Airway epithelial cell (primary cell): Measurements from ENCODE around the gene ZNF625. TPM values are rescaled to one million over a fixed set of nuclear protein-coding genes. Genes with fewer than 3 reads are reported as not detected.

Experiments
- total RNA-seq: library from RNA; depleted of rRNA; stranded (reverse); fragments of >200 nt; gene quantifications from 2 replicates; pipeline ENCODE4 v1.2.3, GENCODE V29; 2015

Gene ZNF625
- 3.0 and 6.2 TPM in 2 replicates for total RNA-seq

DNA sequence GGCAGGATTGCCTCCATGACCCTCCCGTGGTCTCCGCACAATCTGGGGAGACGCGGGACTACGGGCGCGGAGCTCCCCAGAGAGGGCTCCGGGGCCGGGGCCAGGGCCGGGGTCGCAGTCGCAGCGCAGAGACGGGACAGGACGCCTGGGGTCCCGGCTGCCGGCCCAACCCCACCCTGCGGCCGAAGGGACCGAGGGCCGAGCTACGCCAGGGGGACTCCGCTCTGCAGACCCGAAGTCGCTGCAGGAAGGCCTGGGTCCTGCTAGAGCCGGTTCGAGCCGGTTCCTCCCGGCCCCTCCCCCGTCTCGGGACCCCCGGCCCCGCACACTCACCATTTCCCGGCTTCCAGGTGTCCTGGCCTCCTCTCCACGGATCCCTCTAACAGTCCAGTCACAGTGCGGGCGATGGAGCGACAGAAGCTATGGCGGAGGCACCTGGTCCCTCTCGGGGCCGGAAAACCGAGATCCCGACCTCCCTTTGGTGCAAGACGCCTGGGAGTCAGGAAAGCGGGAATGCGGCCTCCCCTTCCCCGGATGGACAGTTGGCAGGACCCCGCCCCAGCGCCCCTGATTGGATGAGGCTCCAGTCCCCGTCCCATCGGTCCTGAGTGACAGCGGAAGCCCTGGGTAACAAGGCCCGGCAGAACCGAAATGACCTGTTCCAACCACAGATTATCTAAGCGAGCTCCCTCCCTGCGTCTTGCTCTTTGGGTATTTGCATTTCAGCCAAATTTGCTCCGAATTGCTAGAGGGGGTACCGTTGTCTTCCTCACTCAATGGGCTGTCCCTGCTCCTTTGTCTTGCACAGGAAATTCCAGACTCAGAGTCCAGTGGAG, at the start of gene ZNF625:
Gene ZNF625 (minus strand): TSS at position 512 of the 836 bp plus-strand sequence. CDS start 176 bp downstream, at position 336.

DNA sequence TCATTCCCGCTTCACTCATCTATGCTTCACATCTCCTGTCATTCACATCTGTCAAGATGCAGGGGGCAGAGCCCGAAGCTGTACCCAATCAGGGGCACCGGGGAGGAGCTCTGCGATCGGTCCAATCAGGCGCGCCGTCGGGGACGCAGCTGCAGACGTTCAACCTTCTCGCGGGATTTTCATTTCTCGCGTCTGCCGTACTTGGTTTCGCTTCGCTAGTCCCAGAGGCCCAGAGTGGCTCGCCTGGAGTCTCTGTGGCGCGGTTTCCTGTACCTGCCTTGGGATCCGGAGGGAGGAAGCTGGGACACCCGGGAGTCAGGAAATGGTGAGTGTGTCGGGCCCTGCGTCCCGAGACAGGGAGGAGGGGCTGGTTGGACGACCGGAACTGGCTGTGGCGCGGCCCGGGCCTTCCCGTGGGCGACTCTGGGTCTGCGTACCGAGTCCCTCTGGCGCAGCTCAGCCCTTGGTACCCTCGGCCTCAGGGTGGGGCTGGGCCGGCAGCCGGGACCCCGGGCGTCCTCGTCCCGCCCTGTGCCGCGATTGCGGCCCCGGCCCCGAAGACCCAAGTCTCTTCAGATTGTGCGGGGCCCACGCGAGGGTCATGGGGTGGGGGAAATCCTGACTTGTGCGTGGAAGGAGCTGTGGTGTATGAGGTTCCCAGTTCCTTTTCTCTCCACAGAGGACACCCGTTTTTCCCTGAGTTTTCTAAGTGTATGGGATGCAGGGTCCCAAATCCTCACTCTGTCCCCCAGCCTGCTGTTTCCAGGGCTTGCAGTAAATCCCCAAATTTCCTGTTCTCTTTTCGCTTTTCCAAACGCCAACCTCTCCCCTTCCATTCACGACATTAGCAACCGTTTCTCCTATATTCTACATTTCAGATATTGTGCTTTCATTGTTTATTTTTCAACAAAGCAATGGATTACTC, 6.6 kb upstream of the ZNF625 start, which contains the start of gene ZNF136:
Gene ZNF136 (plus strand): TSS at position 215 of the 925 bp plus-strand sequence. CDS start 108 bp downstream, at position 323.

GRCh38 chr19:12139885-12140544, 16.5 kb downstream of the ZNF625 start, which contains the start of gene ZNF20:
Gene ZNF20, minus strand, starts transcription at chr19:12140350. Its CDS starts 168 bp downstream, at chr19:12140182.

Other genes with a start within 250 kb of the ZNF625 start
- 4.2 and 4.3 TPM in 2 replicates for gene ZNF700, start 231.6 kb downstream of the ZNF625 start, total RNA-seq
- 0.09 and 0.92 TPM in 2 replicates for gene ZNF763, start 191.7 kb downstream of the ZNF625 start, total RNA-seq
- gene ZNF433, start 121.1 kb downstream of the ZNF625 start, total RNA-seq: 3.8 and 5.3 TPM in 2 replicates
- gene ZNF878, start 103.8 kb downstream of the ZNF625 start, total RNA-seq: 0.21 and 0.93 TPM in 2 replicates
- gene ZNF844, start 92.0 kb downstream of the ZNF625 start, total RNA-seq: 0.56 and 1.1 TPM in 2 replicates
- gene ZNF20, start 16.4 kb downstream of the ZNF625 start, total RNA-seq: 2.9 and 3.5 TPM in 2 replicates
- gene ZNF136, start 6.4 kb upstream of the ZNF625 start, total RNA-seq: 1.4 and 2.5 TPM in 2 replicates
- gene ZNF44, start 138.1 kb upstream of the ZNF625 start, total RNA-seq: 2.8 and 4.6 TPM in 2 replicates
- gene ZNF563, start 176.9 kb upstream of the ZNF625 start, total RNA-seq: 1.5 and 3.2 TPM in 2 replicates
- 0.37 and 0.56 TPM in 2 replicates for gene ZNF442, start 208.9 kb upstream of the ZNF625 start, total RNA-seq
- 1.6 and 2.6 TPM in 2 replicates for gene ZNF799, start 244.5 kb upstream of the ZNF625 start, total RNA-seq